Limb (tissue), 2 donors: ENCODE data around the gene PXN.
"Not testable (repeated sequence)": the region's sequence is repeated elsewhere in the genome, so short reads cannot be mapped to it uniquely, and the experiment has no call there.

Source experiments
- DNase-seq, 2 donors: peaks; one replicate each; pipeline ENCODE4 v3.0.0-alpha.2; 2016; ENCODE audit errors: extremely low spot score in 2 of 2

Gene PXN

DNA sequence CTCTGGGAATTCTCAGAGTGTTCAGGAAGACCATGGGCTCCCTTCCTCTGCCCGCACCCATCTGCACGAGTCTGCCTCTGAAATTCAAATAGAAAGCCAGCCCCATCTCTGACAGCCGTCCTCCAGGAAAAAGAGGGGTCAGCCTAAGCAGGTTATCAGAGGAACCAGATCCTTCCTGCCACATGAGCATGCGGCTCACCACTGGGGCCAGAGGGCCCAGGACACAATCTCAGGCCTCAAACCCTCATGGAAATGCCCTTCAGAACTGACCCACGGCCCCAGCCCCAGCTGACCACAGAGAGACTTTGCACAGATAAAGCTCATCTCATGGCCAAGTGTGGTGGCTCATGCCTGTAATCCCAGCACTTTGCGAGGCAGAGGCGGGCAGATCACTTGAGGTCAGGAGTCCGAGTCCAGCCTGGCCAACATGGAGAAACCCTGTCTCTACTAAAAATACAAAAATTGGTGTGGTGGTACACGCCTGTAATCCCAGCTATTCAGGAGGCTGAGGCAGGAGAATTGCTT, 23.2 kb downstream of the PXN start:
- no peak for DNase-seq

DNA sequence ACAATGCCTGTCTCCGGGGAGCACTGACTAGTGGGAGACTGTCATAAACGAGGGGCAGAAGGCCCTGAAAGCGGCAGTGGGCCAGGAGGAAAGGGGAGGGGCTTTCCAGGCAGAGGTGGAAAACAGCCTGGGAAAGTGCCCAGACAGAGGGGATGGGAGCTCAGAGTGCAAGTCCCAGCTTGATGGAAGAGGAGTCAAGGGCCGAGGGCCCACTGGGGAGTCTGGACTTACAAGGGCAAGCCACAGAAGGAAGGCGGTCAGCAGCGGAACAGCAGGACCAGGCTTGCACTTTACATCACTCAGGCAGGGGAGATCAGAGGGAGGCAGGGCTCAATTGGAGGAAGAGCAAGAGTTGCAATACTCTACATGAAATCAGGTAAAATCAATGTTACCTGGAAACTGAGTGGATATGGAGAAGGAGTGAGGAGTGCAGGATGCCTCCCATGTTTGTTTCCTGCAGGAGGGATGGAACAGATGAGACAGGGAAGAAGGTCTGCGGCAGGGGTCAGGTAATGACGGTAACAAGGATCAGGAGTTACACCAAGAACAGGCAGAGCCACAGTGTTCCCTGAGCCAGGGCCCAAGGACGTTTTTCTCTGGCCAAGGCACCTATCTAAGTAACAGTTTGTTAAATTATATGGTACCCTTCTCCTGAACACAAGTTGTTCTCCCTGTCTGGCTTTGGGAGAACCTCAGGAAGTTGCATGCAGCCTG, 23.8 kb downstream of the PXN start:
- DNase-seq, result no peak

GRCh38 chr12:120240495-120240833, 25.1 kb downstream of the PXN start:
- DNase-seq, result no peak

DNA sequence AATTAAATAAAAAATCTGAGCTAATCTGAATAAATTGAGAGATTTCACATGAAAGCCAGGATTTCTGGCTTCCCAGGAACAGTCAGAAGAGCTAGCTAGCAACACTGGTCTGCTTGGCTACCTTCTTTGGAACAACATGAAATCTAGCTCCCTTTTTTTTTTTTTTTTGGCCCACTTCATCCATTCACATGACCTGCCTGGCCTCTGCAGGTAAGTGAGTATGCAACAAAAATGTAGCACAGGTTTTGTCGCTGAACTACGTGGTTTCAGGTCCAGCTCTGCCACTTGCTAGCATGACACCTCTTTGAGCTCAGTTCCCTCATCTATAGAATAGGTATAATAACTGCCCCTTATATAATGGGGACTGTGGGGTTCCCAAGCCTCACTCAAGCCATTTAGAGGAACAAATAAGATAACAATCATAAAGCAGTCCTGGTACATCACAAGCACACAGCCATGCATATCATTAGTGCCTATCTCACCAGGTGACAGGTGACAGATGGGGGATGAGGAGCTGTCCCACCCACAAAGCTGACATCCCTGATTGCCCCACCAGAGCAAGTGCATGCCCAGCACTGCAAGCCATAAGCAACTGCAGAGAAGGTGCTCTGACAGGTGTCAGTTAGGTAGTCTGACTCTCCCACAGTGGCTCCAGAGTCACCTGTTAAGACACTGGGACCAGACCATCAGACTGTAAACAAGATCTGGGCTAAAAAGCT, 25.6 kb downstream of the PXN start:
- DNase-seq, result no peak

- no peak for DNase-seq
These were observed 26.6 kb downstream of the PXN start for GRCh38 chr12:120238839-120239445.

- DNase-seq, result no peak
These were observed 27.3 kb downstream of the PXN start for GRCh38 chr12:120238217-120238616.

GRCh38 chr12:120237360-120238171, 28.0 kb downstream of the PXN start:
- DNase-seq, result no peak

DNA sequence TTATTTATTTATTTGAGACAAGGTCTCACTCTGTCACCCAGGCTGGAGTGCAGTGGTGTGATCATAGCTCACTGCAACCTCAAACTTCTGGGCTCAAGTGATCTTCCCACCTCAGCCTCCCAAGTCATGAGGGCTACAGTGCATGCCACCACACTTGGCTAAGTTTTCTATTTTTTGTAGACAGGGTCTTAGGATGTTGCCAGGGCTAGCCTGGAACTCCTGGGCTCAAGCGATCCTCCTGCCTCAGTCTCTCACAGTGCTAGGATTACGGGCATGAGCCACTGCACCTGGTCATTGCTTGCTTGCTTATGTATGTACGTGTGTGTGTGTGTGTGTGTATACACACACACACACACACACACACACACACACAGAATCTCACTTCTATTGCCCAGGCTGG, 28.7 kb downstream of the PXN start:
- DNase-seq, result not testable (repeated sequence)

- DNase-seq, result no peak
These were observed 29.9 kb downstream of the PXN start for GRCh38 chr12:120235369-120236323.

DNA sequence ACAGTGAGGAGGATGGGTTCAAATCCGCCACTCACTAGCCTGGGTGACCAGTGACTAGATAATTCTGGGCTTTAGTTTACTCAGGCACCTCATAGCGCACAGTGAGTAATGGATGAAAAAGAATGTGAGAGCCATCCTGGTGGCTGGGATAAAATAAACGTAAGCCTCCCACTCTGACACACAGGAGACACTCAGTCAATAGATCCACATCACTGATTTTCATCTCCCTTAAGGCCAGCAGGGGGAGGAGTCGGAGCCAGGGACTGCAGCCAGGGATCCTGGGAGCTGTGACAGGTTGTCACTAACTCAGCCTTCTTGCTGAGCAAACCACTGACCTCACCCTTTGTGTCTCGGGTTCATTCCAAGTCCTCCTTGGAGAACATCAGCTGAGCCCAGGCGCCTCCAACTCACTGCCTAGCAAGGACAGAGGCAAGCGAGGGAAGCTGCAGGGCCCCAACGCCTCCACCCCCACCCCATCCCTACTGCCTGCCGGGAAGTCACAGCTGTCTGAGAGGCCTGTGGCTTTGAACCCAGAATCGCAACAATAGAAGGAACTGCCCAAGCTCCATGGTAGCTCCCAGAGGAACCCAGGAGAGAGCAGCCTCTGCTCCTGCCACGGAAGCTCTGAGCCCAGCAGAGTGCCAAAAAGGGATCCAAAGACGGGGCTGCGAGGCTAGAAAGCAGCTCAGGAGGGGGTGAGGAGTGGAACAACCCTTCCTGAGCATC, 30.7 kb downstream of the PXN start:
- peak; percentile 74 to 82 for DNase-seq

GRCh38 chr12:120231316-120232011, 34.1 kb downstream of the PXN start:
- DNase-seq, result no peak

DNA sequence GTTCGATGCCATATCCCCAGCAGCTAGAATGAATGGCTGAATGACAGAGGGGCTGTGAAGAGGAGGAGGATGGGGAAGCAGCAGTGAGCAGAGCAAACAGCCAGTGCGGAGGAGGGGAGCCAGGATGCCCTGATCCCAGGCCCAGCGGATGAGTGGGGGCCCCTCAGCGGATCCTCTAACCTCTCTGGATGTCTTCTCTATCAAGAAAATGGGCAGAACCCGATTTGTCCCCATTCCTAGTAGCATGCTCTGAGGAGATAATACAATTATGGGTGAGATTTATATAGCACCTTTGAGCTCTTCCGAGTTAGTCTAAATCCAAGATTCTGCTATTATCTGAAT, 34.6 kb downstream of the PXN start:
- no peak for DNase-seq

DNA sequence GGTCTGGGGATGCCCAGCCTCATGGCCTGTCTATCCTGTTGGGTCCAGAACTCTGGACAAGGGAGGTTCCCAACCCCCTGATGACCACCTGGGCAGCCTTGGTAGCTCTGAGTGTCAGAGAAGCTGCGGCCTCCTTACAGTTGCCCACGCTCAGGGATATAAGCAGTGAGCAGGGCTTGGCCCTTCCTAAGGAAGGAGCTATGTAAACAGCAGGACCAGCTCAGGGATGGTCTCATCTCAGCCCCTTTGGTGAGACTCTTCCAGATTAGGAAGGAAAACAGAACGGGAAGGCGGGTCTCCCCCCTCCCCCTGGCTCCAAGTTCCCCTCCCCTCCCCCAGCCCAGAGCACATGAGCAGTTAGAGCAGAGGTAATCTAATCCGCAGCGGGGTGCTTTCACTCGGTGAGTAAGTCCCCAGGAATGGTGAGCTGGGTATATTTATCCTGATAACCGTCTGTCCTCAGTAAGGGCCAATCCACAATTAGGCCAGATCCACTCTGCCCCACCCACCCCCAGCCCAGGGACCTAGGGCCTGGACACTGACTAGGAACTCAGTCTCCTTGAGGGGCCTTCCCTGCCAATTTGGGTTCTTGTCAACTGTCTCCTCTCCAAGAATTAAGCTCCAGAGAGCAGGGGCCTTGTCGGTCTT, 35.1 kb downstream of the PXN start:
- peak; percentile 60 to 70 for DNase-seq

DNA sequence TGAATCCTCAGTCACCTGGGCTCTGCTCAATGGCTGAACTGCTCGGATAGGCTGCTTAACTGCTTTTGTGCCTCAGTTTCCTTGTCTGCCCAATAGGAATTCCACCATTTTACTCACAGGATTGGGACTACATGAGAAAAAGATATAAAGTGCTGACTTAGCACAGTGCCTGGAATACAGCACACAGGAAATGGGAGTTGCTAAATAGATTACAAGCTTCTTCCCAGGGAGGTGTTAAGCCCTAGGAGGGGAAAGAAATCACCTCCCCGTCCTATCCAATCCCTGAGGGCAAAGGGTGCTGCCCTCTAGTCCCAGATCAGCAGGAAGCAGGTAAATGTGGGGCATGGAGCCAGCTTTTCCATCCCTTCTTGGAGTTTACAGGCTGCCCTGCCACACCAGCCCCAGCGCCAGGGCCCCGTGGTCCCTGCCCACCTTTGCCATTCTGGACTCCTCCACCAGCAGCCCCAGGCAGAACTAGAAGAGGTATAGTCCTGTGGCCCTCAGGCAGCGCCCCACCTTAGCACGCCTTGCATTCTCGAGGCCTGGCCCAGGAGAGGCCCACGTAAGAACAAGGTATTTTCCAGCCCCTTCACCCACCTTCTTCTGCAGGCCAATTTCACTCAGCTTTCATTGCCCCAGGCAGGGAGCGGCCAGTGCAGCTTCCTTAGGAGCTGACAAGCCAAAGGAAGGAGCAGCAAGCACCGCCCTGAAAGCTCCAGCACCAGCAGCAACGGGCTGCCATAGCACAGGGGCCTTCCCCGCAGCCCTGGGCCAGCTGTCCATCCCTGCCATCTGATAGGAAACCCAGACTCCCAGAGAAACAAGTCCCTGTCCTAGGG, 35.8 kb downstream of the PXN start:
- no peak for DNase-seq

DNA sequence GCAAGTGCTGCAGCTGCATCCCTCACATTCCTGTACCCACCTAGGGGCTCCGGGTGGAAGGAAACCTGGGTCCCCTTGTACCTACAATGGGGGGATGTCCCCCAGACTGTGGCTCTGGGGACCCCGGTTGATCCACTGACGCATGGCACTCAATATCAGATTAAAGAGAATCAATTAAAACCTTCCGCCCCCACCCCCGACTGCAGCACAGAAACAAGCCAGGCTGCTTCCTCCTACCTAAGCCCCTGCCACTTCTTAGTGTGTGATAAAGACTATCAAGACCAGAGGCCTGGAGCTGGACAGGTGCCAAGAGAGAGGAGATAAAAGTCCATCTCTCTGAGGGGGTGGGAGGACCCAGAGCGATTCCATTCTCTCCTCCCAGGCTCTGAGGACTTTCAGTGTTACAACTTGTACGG, 36.5 kb downstream of the PXN start:
- no peak for DNase-seq

DNA sequence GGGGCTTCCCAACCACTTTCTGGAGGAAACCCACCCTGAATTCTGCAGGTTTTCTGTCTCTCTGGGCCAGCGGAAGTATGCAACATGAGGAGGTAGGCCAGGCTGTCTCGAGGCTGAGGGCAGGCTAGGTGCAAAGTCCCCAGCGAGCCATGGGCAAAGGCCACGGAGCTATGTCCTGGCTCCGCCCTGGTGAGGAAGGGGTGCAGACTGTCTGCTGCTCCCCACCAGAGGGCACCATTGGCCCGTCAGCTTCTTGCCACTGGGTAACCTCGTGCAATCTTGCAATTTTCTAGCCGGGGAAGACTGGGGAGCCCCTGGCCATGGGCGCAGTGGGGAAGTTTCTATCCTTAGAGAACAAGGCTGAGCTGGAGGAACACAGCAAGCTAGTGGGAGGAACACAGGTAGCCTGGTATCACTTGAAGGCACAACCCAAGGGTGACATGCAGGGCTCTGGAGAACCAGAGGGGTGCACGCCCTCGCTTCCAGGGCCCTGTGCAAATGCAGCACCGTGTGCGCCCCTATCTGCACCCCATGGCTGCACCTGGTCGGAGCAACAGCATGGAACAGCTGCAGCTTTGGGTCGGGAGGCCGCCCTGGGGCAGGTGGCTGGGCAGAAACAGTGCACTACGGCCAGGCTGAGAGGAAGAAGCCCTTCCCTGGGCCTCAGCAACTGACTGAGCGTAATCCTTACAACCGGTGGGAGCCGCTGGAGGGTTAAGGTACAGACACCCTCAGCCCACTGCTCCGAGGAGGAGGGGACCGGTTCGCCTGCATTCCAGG, 37.0 kb downstream of the PXN start:
- DNase-seq, result peak; percentile 79 to 91

GRCh38 chr12:120228041-120228290, 37.6 kb downstream of the PXN start:
- no peak for DNase-seq
